ENCODE measurements around the gene EXOC1L. TPM values are rescaled to one million over a fixed set of nuclear protein-coding genes. Genes with fewer than 3 reads are reported as not detected.

EXOC1L gene
- total and polyA plus RNA-seq, 2 of the 13 experiments (the other 11 are each of a cell fraction or from before 2014, with no cell fraction given): not detected

- peaks cover 9% of the 10 kb centered on the region for H3K79me2 ChIP-seq (ENCODE audit: insufficient read depth, low read length)
- H3K9ac ChIP-seq (ENCODE audit: insufficient read depth, low read depth, low read length): no peak overlapping the region
- POLR2A ChIA-PET: no interaction called here
- no peak overlapping the region for H3K27ac ChIP-seq (ENCODE audit: extremely low read length, insufficient read depth, low read length)
- TF ChIP-seq ZBED4 (CRISPR knock-in tag; IDR thresholded peaks at IDR 0.05; ENCODE audit: borderline replicate concordance) (no peak), ZNF615 (CRISPR knock-in tag; IDR thresholded peaks at IDR 0.05; ENCODE audit: borderline replicate concordance) (no peak), ZNF883 (CRISPR knock-in tag; IDR thresholded peaks at IDR 0.05; ENCODE audit: not compliant biosample characterization) (no peak), THYN1 (CRISPR knock-in tag; IDR thresholded peaks at IDR 0.05; ENCODE audit: borderline replicate concordance, low read depth) (no peak), XBP1 (CRISPR knock-in tag; IDR thresholded peaks at IDR 0.05) (no peak), REXO4 (CRISPR knock-in tag; IDR thresholded peaks at IDR 0.05; ENCODE audit: borderline replicate concordance) (no peak), ZNF441 (CRISPR knock-in tag; IDR thresholded peaks at IDR 0.05; ENCODE audit: borderline replicate concordance) (no peak), PPARG (CRISPR knock-in tag; conservative IDR thresholded peaks at IDR 0.05) (no peak), ZNF775 (CRISPR knock-in tag; IDR thresholded peaks at IDR 0.05; ENCODE audit: borderline replicate concordance) (no peak), MLX (CRISPR knock-in tag; IDR thresholded peaks at IDR 0.05) (no peak), SOX13 (IDR thresholded peaks at IDR 0.05) (no peak), SOX13 (CRISPR knock-in tag; conservative IDR thresholded peaks at IDR 0.05 in 1 of 2, IDR thresholded peaks at IDR 0.05 in 1 of 2) (no peak), ETV6 (CRISPR knock-in tag; conservative IDR thresholded peaks at IDR 0.05) (no peak), PAWR (CRISPR knock-in tag; IDR thresholded peaks at IDR 0.05; ENCODE audit: borderline replicate concordance) (no peak), TFDP2 (CRISPR knock-in tag; IDR thresholded peaks at IDR 0.05) (no peak), ZFP36L1 (CRISPR knock-in tag; IDR thresholded peaks at IDR 0.05) (no peak), ZNF761 (CRISPR knock-in tag; conservative IDR thresholded peaks at IDR 0.05) (no peak), HDAC6 (IDR thresholded peaks at IDR 0.05; ENCODE audit: low read depth, low read length) (no peak), MIER2 (CRISPR knock-in tag; IDR thresholded peaks at IDR 0.05) (no peak), FOXJ3 (CRISPR knock-in tag; IDR thresholded peaks at IDR 0.05; ENCODE audit: borderline replicate concordance) (no peak)
- H4K20me1 ChIP-seq (ENCODE audit: insufficient read depth, low read length): no peaks in the 10 kb centered on the region
- no TSS peak for BruUV-seq (replicated peaks)
- peaks cover 25% of the 10 kb centered on the region for H3K4me1 ChIP-seq (ENCODE audit: insufficient read depth, low read length)
- in situ Hi-C loops (cut with HindIII; ENCODE audit: extremely low pct_ligation_motif_present, low pct_unique_long_range_greater_than_20kb) (loop anchor here (25.0 kb wide), 1 partner anchor 470 kb away; the partner anchor contains the start of gene TMEM165), intact Hi-C loops (cut with micrococcal nuclease; ENCODE audit: unreplicated experiment) (no loop called here)
- H3K27me3 ChIP-seq (ENCODE audit: control insufficient read depth in 1 of 2, insufficient read depth in 2 of 2, low read length in 2 of 2): no peaks in the 10 kb centered on the region
- no peak overlapping the region for H3K4me2 ChIP-seq (ENCODE audit: low read depth, low read length)
- H3K9me3 ChIP-seq (ENCODE audit: low read length): no peaks in the 10 kb centered on the region
- no peak for FAIRE-seq
- H2AFZ ChIP-seq (ENCODE audit: low read length): no peak overlapping the region
- DNase-seq (ENCODE audit: low spot score): no peak
- H3K36me3 ChIP-seq (replicated peaks in 1 of 2; ENCODE audit: control insufficient read depth in 1 of 2, insufficient read depth in 2 of 2, low read length in 2 of 2): peaks cover 2 to 9% of the 10 kb centered on the region in 2 experiments; a peak in 2 of 5 replicates
- no peak for ATAC-seq
- WGBS (ENCODE audit: low lambda C conversion rate): 89% methylated on average over 1 of the region's 1 CpG
- CTCF ChIA-PET (ENCODE audit: low intra/inter-chr PET ratio, low total read pairs): no interaction called here
- no peak overlapping the region for H3K4me3 ChIP-seq (replicated peaks in 1 of 3; ENCODE audit: insufficient read depth in 1 of 3, low read depth in 2 of 3, low read length in 3 of 3)
These were observed 38.0 kb downstream of the EXOC1L start for GRCh38 chr4:55857586-55857985.

Data from HepG2 (cell line).